IMR-90 (cell line): ENCODE data around the gene ZGRF1. TPM values are rescaled to one million over a fixed set of nuclear protein-coding genes. Genes with fewer than 3 reads are reported as not detected.

Source experiments
- ATAC-seq: fragments of 200-7000 bp; cut with Tn5 transposase; 2 replicates; pipeline ENCODE4 v1.9.1; 2020; ENCODE audit warnings: low read depth, mild to moderate bottlenecking, moderate library complexity
- BruUV-seq: library from RNA; stranded (reverse); fragments of 400-500 nt; replicated peaks from 2 replicates; lab custom pipeline; 2021; lab: Mats Ljungman, UMichigan
- CTCF ChIA-PET: fragments of 300-600 bp; formaldehyde crosslinking; extraction: SDS; loops from one replicate; lab custom pipeline; 2021; ENCODE audit warnings: antibody characterized with exemption; lab: Yijun Ruan, JAX
- POLR2A ChIA-PET: fragments of 300-600 bp; sonication (Branson Sonifier 250); formaldehyde crosslinking; loops from one replicate; lab custom pipeline; 2022; ENCODE audit warnings: antibody characterized with exemption; ENCODE audit not compliant: unreplicated experiment; lab: Charles Lee
- DNase-seq: peaks from one replicate; pipeline ENCODE4 v3.0.0; 2013
- H2AFZ ChIP-seq: replicated peaks from 2 replicates; pipeline ENCODE3; 2013; ENCODE audit warnings: low read length, mild to moderate bottlenecking; ENCODE audit not compliant: poor library complexity
- H2AK5ac ChIP-seq: 2 replicates; pipeline ENCODE4 v1.6.1; 2013; ENCODE audit warnings: low read depth, low read length, inconsistent platforms
- H2AK9ac ChIP-seq: replicated peaks from 2 replicates; pipeline ENCODE3; 2013; ENCODE audit warnings: mild to moderate bottlenecking, low read depth, low read length, moderate library complexity; ENCODE audit not compliant: poor library complexity
- H2BK120ac ChIP-seq: 2 replicates; pipeline ENCODE4 v1.6.1; 2013; ENCODE audit warnings: low read depth, low read length, inconsistent platforms
- H2BK15ac ChIP-seq: 3 replicates; pipeline ENCODE4 v1.6.1; 2013; ENCODE audit warnings: low read depth, low read length, inconsistent platforms
- H2BK20ac ChIP-seq: 2 replicates; pipeline ENCODE4 v1.6.1; 2013; ENCODE audit warnings: low read depth, mild to moderate bottlenecking, inconsistent platforms, low read length, moderate library complexity
- H2BK5ac ChIP-seq: 2 replicates; pipeline ENCODE4 v1.6.1; 2013; ENCODE audit warnings: mild to moderate bottlenecking, low read depth, low read length, inconsistent platforms; ENCODE audit not compliant: poor library complexity, severe bottlenecking
- H3K14ac ChIP-seq: replicated peaks from 2 replicates; pipeline ENCODE4 v1.6.1; 2013; ENCODE audit warnings: low read depth, low read length, inconsistent platforms
- H3K18ac ChIP-seq: 2 replicates; pipeline ENCODE4 v1.6.1; 2013; ENCODE audit warnings: low read depth, low read length, control low read depth
- H3K23ac ChIP-seq: 2 replicates; pipeline ENCODE4 v1.6.1; 2013; ENCODE audit warnings: low read depth, low read length, inconsistent platforms
- H3K27ac ChIP-seq: 2 replicates; pipeline ENCODE4 v1.5.1; 2013; ENCODE audit warnings: mild to moderate bottlenecking, control low read depth, low read length; ENCODE audit not compliant: insufficient read depth
- H3K27me3 ChIP-seq: 2 replicates; pipeline ENCODE4 v1.6.1; 2013; ENCODE audit warnings: low read length; ENCODE audit not compliant: control insufficient read depth, insufficient read depth
- H3K36me3 ChIP-seq: 2 replicates; pipeline ENCODE4 v1.6.1; 2013; ENCODE audit warnings: low read length, mixed read lengths; ENCODE audit not compliant: control insufficient read depth, insufficient read depth
- H3K4ac ChIP-seq: 2 replicates; pipeline ENCODE4 v1.6.1; 2013; ENCODE audit warnings: low read depth, low read length, inconsistent platforms
- H3K4me1 ChIP-seq: 2 replicates; pipeline ENCODE4 v1.6.1; 2013; ENCODE audit warnings: low read length, mixed read lengths; ENCODE audit not compliant: control insufficient read depth, insufficient read depth
- H3K4me2 ChIP-seq: 2 replicates; pipeline ENCODE4 v1.6.1; 2013; ENCODE audit warnings: low read depth, mild to moderate bottlenecking, control low read depth, low read length, moderate library complexity
- H3K4me3 ChIP-seq: 2 replicates; pipeline ENCODE4 v1.5.1; 2013; ENCODE audit warnings: low read depth, mild to moderate bottlenecking, control low read depth, low read length, moderate library complexity; ENCODE audit not compliant: insufficient read depth
- H3K56ac ChIP-seq: 2 replicates; pipeline ENCODE4 v1.6.1; 2013; ENCODE audit warnings: low read length, inconsistent platforms; ENCODE audit not compliant: insufficient read depth; ENCODE audit errors: extremely low read depth
- H3K79me1 ChIP-seq, 2 experiments: 2 replicates each; pipeline ENCODE4 v1.6.1; 2013; ENCODE audit warnings: low read length in 2 of 2, inconsistent platforms in 1 of 2, low read depth in 1 of 2
- H3K9ac ChIP-seq: 2 replicates; pipeline ENCODE4 v1.6.1; 2013; ENCODE audit warnings: low read depth, low read length, control low read depth
- H3K9me1 ChIP-seq: 2 replicates; pipeline ENCODE4 v1.6.1; 2013; ENCODE audit warnings: low read length, inconsistent platforms; ENCODE audit not compliant: insufficient read depth
- H3K9me3 ChIP-seq: 2 replicates; pipeline ENCODE4 v1.6.1; 2013; ENCODE audit warnings: low read length; ENCODE audit not compliant: control insufficient read depth, insufficient read depth
- H4K20me1 ChIP-seq: 2 replicates; pipeline ENCODE4 v1.6.1; 2013; ENCODE audit warnings: low read length, inconsistent platforms; ENCODE audit not compliant: insufficient read depth
- H4K5ac ChIP-seq: 2 replicates; pipeline ENCODE4 v1.6.1; 2013; ENCODE audit warnings: mild to moderate bottlenecking, low read depth, low read length, control low read depth
- H4K8ac ChIP-seq, 2 experiments: 2 replicates each; pipeline ENCODE4 v1.6.1; 2013; ENCODE audit warnings: low read depth in 2 of 2, low read length in 2 of 2, control low read depth in 1 of 2, inconsistent platforms in 1 of 2
- H4K91ac ChIP-seq: 2 replicates; pipeline ENCODE4 v1.6.1; 2013; ENCODE audit warnings: low read depth, low read length, inconsistent platforms; ENCODE audit not compliant: insufficient read depth
- CEBPB ChIP-seq: IDR thresholded peaks from 2 replicates; pipeline ENCODE4 v1.6.1; 2012; ENCODE audit warnings: low read depth, low read length, improper control_type of control experiment
- MAFK ChIP-seq: IDR thresholded peaks from 2 replicates; pipeline ENCODE4 v1.6.1; 2012; ENCODE audit warnings: low read depth, low read length, improper control_type of control experiment
- WGBS, 2 experiments: methylation state at CpG; one replicate each; pipeline versions ENCODE4 v1.1.5 to v1.1.7; 2013; ENCODE audit warnings: missing lambda C conversion rate in 2 of 2; ENCODE audit not compliant: insufficient read length in 1 of 2; ENCODE audit errors: extremely low coverage in 2 of 2; 5-methylcytosine and 5-hydroxymethylcytosine counted together
- dilution Hi-C: fragments of 300-500 bp; cut with HindIII; formaldehyde crosslinking; loops from one replicate; pipeline ENCODE4 v1.14.3; 2018; ENCODE audit warnings: low sequenced_read_pairs; ENCODE audit not compliant: unreplicated experiment
- in situ Hi-C: fragments of 300-500 bp; cut with MboI; formaldehyde crosslinking; loops from 3 replicates; pipeline ENCODE4 v1.14.3; 2019; ENCODE audit warnings: low sequenced_read_pairs, inconsistent platforms, mixed read lengths
- intact Hi-C: fragments of 100-400 bp; cut with micrococcal nuclease; formaldehyde crosslinking; loops from 2 replicates; pipeline ENCODE4 v1.10.0; 2022
- polyA plus RNA-seq, 3 experiments: library from polyadenylated mRNA; depleted of rRNA; stranded (reverse); fragments of >200 nt; gene quantifications; 2 replicates each; pipeline ENCODE4 v1.2.3, GENCODE V29; 2012; ENCODE audit warnings: low replicate concordance in 1 of 3
- total RNA-seq: library from RNA; depleted of rRNA; stranded (reverse); fragments of >200 nt; gene quantifications from 2 replicates; pipeline ENCODE4 v1.2.3, GENCODE V29; 2012

The ZGRF1 gene
- total and polyA plus RNA-seq, 2 of the 4 experiments (the other 2 are of a cell fraction): 2.8 to 5.6 TPM

DNA sequence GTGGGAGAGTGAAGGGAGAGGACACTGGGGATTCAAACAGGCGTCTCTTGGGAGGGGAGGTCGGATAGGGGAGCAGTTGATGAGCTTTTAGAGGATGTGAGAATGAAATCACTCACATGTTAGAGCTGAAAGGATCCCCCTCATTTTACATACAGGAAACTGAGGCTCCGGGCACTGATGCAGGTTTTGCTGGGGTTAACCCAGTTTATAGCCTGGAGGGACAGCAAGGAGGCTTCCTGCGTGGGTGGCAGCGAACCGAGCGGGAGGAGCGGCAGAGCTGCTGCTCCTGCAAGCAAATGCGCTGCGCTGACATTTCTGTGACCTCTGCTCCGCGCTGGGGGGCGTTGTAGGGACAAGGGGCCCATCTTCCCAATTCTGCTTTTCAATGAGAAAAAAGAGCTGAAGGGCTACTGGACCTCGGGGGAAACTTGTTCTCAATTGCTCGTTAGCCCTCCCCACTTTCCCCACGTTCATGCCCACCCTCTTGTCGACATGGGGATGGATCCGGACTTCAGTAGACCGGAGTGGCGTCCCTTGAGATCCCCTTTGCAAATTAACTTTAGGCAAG is 119.6 kb downstream of the ZGRF1 start:
- Histone ChIP-seq H3K79me1 (no peaks in the 10 kb centered on the region), H2AK5ac (no peak overlapping the region), H2AFZ (no peak overlapping the region), H4K8ac (no peak overlapping the region), H4K5ac (no peak overlapping the region), H2BK120ac (no peak overlapping the region), H3K4me3 (no peak overlapping the region), H3K56ac (no peak overlapping the region), H3K4ac (no peak overlapping the region), H3K18ac (no peak overlapping the region), H3K27me3 (peaks cover 84% of the 10 kb centered on the region), H3K4me1 (no peaks in the 10 kb centered on the region; the same call in 1 of the 2 replicates), H4K91ac (no peak overlapping the region), H2AK9ac (no peak overlapping the region), H3K9me1 (no peaks in the 10 kb centered on the region), H3K36me3 (no peaks in the 10 kb centered on the region), H3K9ac (no peak overlapping the region), H3K23ac (no peak overlapping the region), H2BK20ac (no peak overlapping the region), H3K9me3 (peaks cover 23% of the 10 kb centered on the region), H2BK15ac (no peak overlapping the region), H4K20me1 (no peaks in the 10 kb centered on the region), H3K4me2 (no peak overlapping the region; the same call in 1 of the 2 replicates), H3K27ac (no peak overlapping the region), H2BK5ac (no peak overlapping the region), H3K14ac (no peak overlapping the region)
- intact Hi-C loops (no loop called here), in situ Hi-C loops (no loop called here), dilution Hi-C loops (no loop called here)
- ATAC-seq (no peak), DNase-seq (no peak)
- BruUV-seq: no TSS peak
- TF ChIP-seq MAFK: no peak
- no peak for TF ChIP-seq CEBPB
- WGBS, 2 experiments: 1% methylated on average over 9 of the region's 20 CpGs; no CpG with 5 or more reads in 1 of the 2 experiments
- CTCF ChIA-PET: no interaction called here
- POLR2A ChIA-PET: interaction anchor here (0.8 kb wide), 1 partner anchor 13 kb away, joined by 5 read pairs; no protein-coding TSS in a partner anchor
